ENCODE results near the gene TOMM22.

TOMM22 gene

DNA sequence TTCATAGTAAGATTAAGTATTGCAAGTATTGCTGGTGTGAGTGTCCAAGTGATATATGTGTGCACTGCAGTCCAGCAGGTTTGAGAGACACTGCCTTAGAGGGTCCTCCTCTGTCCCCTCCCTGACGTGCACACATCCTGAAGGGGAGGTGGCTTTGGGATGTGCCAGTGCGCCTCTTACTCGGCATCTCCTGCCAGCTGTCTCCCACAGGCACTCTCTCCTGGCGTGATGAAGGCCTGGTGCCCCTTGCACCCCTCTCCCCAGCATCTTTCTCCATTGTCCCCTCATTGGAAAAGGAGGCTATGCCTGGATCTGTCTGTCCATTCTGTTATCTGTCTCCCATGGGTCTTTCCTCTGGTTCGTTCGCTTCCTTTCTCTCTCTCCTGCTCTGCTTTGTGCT lies 48.2 kb downstream of the TOMM22 start:
- no peak overlapping the region for H3K4me2 ChIP-seq (ENCODE audit: low read length)
- H3K9me3 ChIP-seq (replicated peaks; ENCODE audit: low read length), result no peaks in the 10 kb centered on the region
- H3K36me3 ChIP-seq (ENCODE audit: insufficient read depth, low read length), result peaks cover 81% of the 10 kb centered on the region
- peaks cover 8% of the 10 kb centered on the region for H3K4me1 ChIP-seq (ENCODE audit: control insufficient read depth, insufficient read depth, low read length)
- H3K27me3 ChIP-seq (ENCODE audit: control insufficient read depth, insufficient read depth, low read length), result no peaks in the 10 kb centered on the region
- H3K4me3 ChIP-seq (ENCODE audit: low read length), result no peak overlapping the region
- no peak overlapping the region for H3K9ac ChIP-seq (ENCODE audit: low read depth, low read length)

- H3K9ac ChIP-seq (ENCODE audit: low read depth, low read length), result no peak overlapping the region
- no peak overlapping the region for H3K4me3 ChIP-seq (ENCODE audit: low read length)
Measured at GRCh38 chr22:38730411-38730871, 48.7 kb downstream of the TOMM22 start.

DNA sequence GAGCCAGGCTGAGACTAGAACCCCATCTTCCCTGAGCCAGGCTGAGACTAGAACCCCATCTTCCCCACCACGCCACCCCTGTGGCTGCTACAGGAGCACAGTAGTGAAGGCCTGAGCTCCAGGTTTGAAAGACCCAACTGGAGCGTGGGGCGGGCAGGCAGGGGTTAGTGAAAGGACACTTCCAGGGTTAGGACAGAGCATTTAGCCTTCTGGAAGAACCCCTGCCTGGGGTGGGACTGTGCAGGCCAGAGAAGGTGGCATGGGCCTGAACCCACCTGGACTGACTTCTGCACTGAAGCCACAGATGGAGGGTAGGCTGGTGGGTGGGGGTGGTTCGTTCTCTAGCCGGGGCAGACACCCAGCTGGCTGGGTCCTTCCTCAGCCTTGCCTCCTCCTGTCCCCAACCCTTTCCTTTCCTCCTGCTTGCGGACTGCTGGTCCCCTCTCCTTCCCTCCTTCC lies 50.0 kb downstream of the TOMM22 start:
- peaks cover 8% of the 10 kb centered on the region for H3K4me1 ChIP-seq (ENCODE audit: control insufficient read depth, insufficient read depth, low read length)
- H3K9ac ChIP-seq (ENCODE audit: low read depth, low read length), result no peak overlapping the region
- H3K9me3 ChIP-seq (replicated peaks; ENCODE audit: low read length), result no peaks in the 10 kb centered on the region
- H3K36me3 ChIP-seq (ENCODE audit: insufficient read depth, low read length), result peaks cover 84% of the 10 kb centered on the region
- H3K27me3 ChIP-seq (ENCODE audit: control insufficient read depth, insufficient read depth, low read length), result no peaks in the 10 kb centered on the region
- H3K4me3 ChIP-seq (ENCODE audit: low read length), result no peak overlapping the region
- no peak overlapping the region for H3K4me2 ChIP-seq (ENCODE audit: low read length)

More at GRCh38 chr22:38730411-38730871, 48.7 kb downstream of the TOMM22 start:
- no peak overlapping the region for H3K4me2 ChIP-seq (ENCODE audit: low read length)
- peaks cover 8% of the 10 kb centered on the region for H3K4me1 ChIP-seq (ENCODE audit: control insufficient read depth, insufficient read depth, low read length)
- no peaks in the 10 kb centered on the region for H3K27me3 ChIP-seq (ENCODE audit: control insufficient read depth, insufficient read depth, low read length)
- H3K36me3 ChIP-seq (ENCODE audit: insufficient read depth, low read length), result peaks cover 84% of the 10 kb centered on the region
- no peaks in the 10 kb centered on the region for H3K9me3 ChIP-seq (replicated peaks; ENCODE audit: low read length)

DNA sequence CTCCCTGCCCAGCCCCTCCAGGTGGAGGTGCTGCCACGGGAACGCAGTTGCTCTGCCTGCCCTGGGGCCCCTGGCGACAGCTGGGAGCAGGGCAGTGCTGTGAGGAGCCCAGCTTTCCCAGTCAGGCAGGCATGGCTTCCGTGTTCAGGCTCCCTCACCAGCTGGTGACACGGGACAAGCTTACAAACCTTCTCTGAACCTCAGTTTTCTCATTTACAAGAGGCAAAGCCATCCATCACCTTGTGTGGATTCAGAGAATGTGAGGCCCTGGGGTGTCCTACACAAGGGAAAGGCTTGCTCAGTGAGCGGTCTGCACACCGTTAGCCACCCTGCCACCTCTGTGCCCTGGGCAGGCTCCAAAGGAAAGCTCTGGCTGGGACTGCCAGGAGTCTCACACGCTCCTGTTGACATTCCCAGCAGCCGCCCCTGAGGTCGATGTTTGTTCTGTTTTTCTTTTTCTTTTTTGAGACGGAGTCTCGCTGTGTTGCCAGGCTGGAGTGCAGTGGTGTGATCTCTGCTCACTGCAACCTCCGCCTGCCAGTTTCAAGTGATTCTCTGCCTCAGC lies 50.6 kb downstream of the TOMM22 start:
- H3K9ac ChIP-seq (ENCODE audit: low read depth, low read length), result no peak overlapping the region
- no peak overlapping the region for H3K4me3 ChIP-seq (ENCODE audit: low read length)
- no peaks in the 10 kb centered on the region for H3K27me3 ChIP-seq (ENCODE audit: control insufficient read depth, insufficient read depth, low read length)
- peaks cover 8% of the 10 kb centered on the region for H3K4me1 ChIP-seq (ENCODE audit: control insufficient read depth, insufficient read depth, low read length)
- peaks cover 84% of the 10 kb centered on the region for H3K36me3 ChIP-seq (ENCODE audit: insufficient read depth, low read length)
- H3K9me3 ChIP-seq (replicated peaks; ENCODE audit: low read length), result no peaks in the 10 kb centered on the region
- H3K4me2 ChIP-seq (ENCODE audit: low read length), result no peak overlapping the region

GRCh38 chr22:38733329-38733723 lies 51.6 kb downstream of the TOMM22 start:
- Histone ChIP-seq H3K4me3 (ENCODE audit: low read length) (no peak overlapping the region), H3K9me3 (replicated peaks; ENCODE audit: low read length) (no peaks in the 10 kb centered on the region), H3K36me3 (ENCODE audit: insufficient read depth, low read length) (peaks cover 84% of the 10 kb centered on the region), H3K9ac (ENCODE audit: low read depth, low read length) (no peak overlapping the region), H3K4me2 (ENCODE audit: low read length) (no peak overlapping the region), H3K4me1 (ENCODE audit: control insufficient read depth, insufficient read depth, low read length) (peaks cover 11% of the 10 kb centered on the region), H3K27me3 (ENCODE audit: control insufficient read depth, insufficient read depth, low read length) (no peaks in the 10 kb centered on the region)

GRCh38 chr22:38733724-38734381 lies 52.1 kb downstream of the TOMM22 start:
- no peaks in the 10 kb centered on the region for H3K27me3 ChIP-seq (ENCODE audit: control insufficient read depth, insufficient read depth, low read length)
- peaks cover 84% of the 10 kb centered on the region for H3K36me3 ChIP-seq (ENCODE audit: insufficient read depth, low read length)
- H3K4me1 ChIP-seq (ENCODE audit: control insufficient read depth, insufficient read depth, low read length), result peaks cover 11% of the 10 kb centered on the region
- H3K4me2 ChIP-seq (ENCODE audit: low read length), result no peak overlapping the region
- no peaks in the 10 kb centered on the region for H3K9me3 ChIP-seq (replicated peaks; ENCODE audit: low read length)
- no peak overlapping the region for H3K9ac ChIP-seq (ENCODE audit: low read depth, low read length)
- H3K4me3 ChIP-seq (ENCODE audit: low read length), result no peak overlapping the region

DNA sequence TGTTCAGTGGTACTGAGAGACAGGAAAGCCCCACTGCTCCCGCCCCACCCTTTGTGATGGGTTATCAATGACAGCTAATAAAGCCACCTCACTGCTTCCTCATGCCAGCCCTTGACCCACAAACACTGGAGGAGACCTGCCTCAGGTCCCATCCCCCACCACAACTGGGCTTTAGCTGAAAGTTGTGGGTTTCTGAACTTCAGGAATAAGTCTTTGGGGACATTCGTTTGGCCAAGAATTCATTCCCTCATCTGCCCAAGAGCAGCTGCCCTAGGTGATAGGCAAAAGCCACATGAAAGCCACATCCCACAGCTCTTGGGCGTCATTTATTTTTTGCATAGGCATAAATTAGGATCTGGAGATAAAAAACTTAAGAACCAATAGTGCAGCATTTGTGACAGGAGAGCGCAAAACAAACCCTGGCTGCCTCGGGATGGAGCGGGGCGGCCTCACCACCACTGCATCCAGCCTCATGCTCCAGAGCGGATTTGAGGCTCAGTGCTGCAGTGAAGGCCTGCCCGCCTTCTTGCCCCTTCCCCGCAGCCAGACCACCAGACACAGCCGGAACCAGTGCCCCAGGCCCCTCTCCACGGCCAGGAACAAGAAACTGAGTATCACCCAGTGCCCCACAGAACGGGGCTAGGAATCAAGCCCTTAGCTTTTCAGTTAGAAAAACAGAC lies 52.8 kb downstream of the TOMM22 start:
- H3K4me1 ChIP-seq (ENCODE audit: control insufficient read depth, insufficient read depth, low read length), result peaks cover 11% of the 10 kb centered on the region
- no peak overlapping the region for H3K4me3 ChIP-seq (ENCODE audit: low read length)
- H3K9me3 ChIP-seq (replicated peaks; ENCODE audit: low read length), result no peaks in the 10 kb centered on the region
- no peak overlapping the region for H3K4me2 ChIP-seq (ENCODE audit: low read length)
- H3K9ac ChIP-seq (ENCODE audit: low read depth, low read length), result no peak overlapping the region
- H3K27me3 ChIP-seq (ENCODE audit: control insufficient read depth, insufficient read depth, low read length), result no peaks in the 10 kb centered on the region
- H3K36me3 ChIP-seq (ENCODE audit: insufficient read depth, low read length), result peaks cover 84% of the 10 kb centered on the region
